SK-N-SH (cell line): ENCODE measurements around the gene SLC35A5. TPM values are rescaled to one million over a fixed set of nuclear protein-coding genes. Genes with fewer than 3 reads are reported as not detected.

Source experiments
- CTCF ChIA-PET: fragments of 300-600, 350-600 bp; formaldehyde crosslinking; extraction: SDS; loops from one replicate; lab custom pipeline; 2021; lab: Yijun Ruan, JAX
- POLR2A ChIA-PET: fragments of 350-600 bp; sonication (Branson Sonifier 250); formaldehyde crosslinking; extraction: SDS; loops from one replicate; lab custom pipeline; 2020; ENCODE audit warnings: antibody characterized with exemption, inconsistent platforms; lab: Yijun Ruan, JAX
- DNase-seq: peaks from one replicate; pipeline ENCODE4 v3.0.0; 2012
- H2AFZ ChIP-seq: fragments of 200-600 bp; sonication (generic); 2 replicates; pipeline ENCODE4 v1.8.1; 2016; ENCODE audit warnings: antibody characterized with exemption, mild to moderate bottlenecking, low read depth
- H3F3A ChIP-seq: fragments of 200-600 bp; sonication (generic); replicated peaks from 2 replicates; pipeline ENCODE3; 2016; ENCODE audit warnings: antibody characterized with exemption, mild to moderate bottlenecking; ENCODE audit not compliant: insufficient read depth
- H3K27ac ChIP-seq, 2 experiments: fragments of 200-500 bp in 1 of 2; fragments of 200-600 bp in 1 of 2; sonication (Bioruptor generic) in 1 of 2; sonication (generic), shearing (Covaris generic) in 1 of 2; 2 replicates each; pipeline versions ENCODE4 v1.5.1 to v1.6.1; 2014 to 2016; ENCODE audit warnings: low read depth in 2 of 2, inconsistent platforms in 1 of 2, low read length in 1 of 2, mild to moderate bottlenecking in 1 of 2, mixed read lengths in 1 of 2
- H3K27me3 ChIP-seq: fragments of 200-600 bp; sonication (generic), shearing (Covaris generic); 2 replicates; pipeline ENCODE4 v1.6.1; 2016; ENCODE audit warnings: mixed run types; ENCODE audit not compliant: insufficient read depth
- H3K36me3 ChIP-seq, 2 experiments: fragments of 200-500 bp in 1 of 2; fragments of 200-600 bp in 1 of 2; sonication (Bioruptor generic) in 1 of 2; sonication (generic) in 1 of 2; replicated peaks in 1 of 2; 2 replicates each; pipeline versions ENCODE3 to v1.5.1; 2014 to 2016; ENCODE audit warnings: low read length in 1 of 2, mild to moderate bottlenecking in 1 of 2; ENCODE audit not compliant: insufficient read depth in 2 of 2, control insufficient read depth in 1 of 2
- H3K4me1 ChIP-seq, 2 experiments: fragments of 200-500 bp in 1 of 2; fragments of 200-600 bp in 1 of 2; sonication (Bioruptor generic) in 1 of 2; sonication (generic), shearing (Covaris generic) in 1 of 2; 2 replicates each; pipeline versions ENCODE4 v1.5.1 to v1.6.1; 2014 to 2016; ENCODE audit warnings: low read depth in 1 of 2, low read length in 1 of 2, mixed run types in 1 of 2; ENCODE audit not compliant: insufficient read depth in 2 of 2, control insufficient read depth in 1 of 2
- H3K4me2 ChIP-seq: fragments of 200-600 bp; sonication (generic), shearing (Covaris generic); 2 replicates; pipeline ENCODE4 v1.6.1; 2017; ENCODE audit warnings: mixed run types
- H3K4me3 ChIP-seq, 2 experiments: fragments of 200-500 bp in 1 of 2; fragments of 200-600 bp in 1 of 2; sonication (Bioruptor generic) in 1 of 2; sonication (generic), shearing (Covaris generic) in 1 of 2; 2 replicates each; pipeline versions ENCODE4 v1.5.1 to v1.8.1; 2014 to 2016; ENCODE audit warnings: low read depth in 2 of 2, inconsistent platforms in 1 of 2, low read length in 1 of 2, mild to moderate bottlenecking in 1 of 2, mixed read lengths in 1 of 2, moderate library complexity in 1 of 2
- H3K79me2 ChIP-seq: fragments of 200-600 bp; sonication (generic); 2 replicates; pipeline ENCODE4 v1.8.1; 2017; ENCODE audit warnings: mild to moderate bottlenecking; ENCODE audit not compliant: insufficient read depth
- H3K9ac ChIP-seq: fragments of 200-600 bp; sonication (generic); 2 replicates; pipeline ENCODE4 v1.6.1; 2017; ENCODE audit warnings: mixed run types
- H3K9me2 ChIP-seq: fragments of 200-600 bp; sonication (generic); 2 replicates; pipeline ENCODE4 v1.6.1; 2017; ENCODE audit warnings: mixed run types
- H3K9me3 ChIP-seq: fragments of 200-600 bp; sonication (generic); 2 replicates; pipeline ENCODE4 v1.6.1; 2017; ENCODE audit warnings: mixed run types, mild to moderate bottlenecking, moderate library complexity
- H4K20me1 ChIP-seq: fragments of 200-600 bp; sonication (generic); 2 replicates; pipeline ENCODE4 v1.6.1; 2017; ENCODE audit warnings: mild to moderate bottlenecking, mixed run types; ENCODE audit not compliant: insufficient read depth
- CHD2 ChIP-seq: fragments of 150-350 bp; IDR thresholded peaks from 2 replicates; pipeline ENCODE4 v1.6.1; 2018; ENCODE audit warnings: low read length; ENCODE audit not compliant: partially characterized antibody
- ELF1 ChIP-seq: IDR thresholded peaks from 2 replicates; pipeline ENCODE4 v1.4.0; 2012
- GABPA ChIP-seq: IDR thresholded peaks from 2 replicates; pipeline ENCODE4 v1.4.0; 2012; ENCODE audit warnings: low read depth, mild to moderate bottlenecking
- IRF3 ChIP-seq: fragments of 150-350 bp; IDR thresholded peaks from 2 replicates; pipeline ENCODE4 v1.6.1; 2016; ENCODE audit warnings: mild to moderate bottlenecking, low read depth, low read length
- JUND ChIP-seq: IDR thresholded peaks from 2 replicates; pipeline ENCODE4 v1.4.0; 2012
- MXI1 ChIP-seq: IDR thresholded peaks from 2 replicates; pipeline ENCODE4 v1.6.1; 2012; ENCODE audit warnings: mild to moderate bottlenecking, low read depth, low read length, improper control_type of control experiment
- NFIC ChIP-seq: IDR thresholded peaks from 2 replicates; pipeline ENCODE4 v1.4.0; 2012; ENCODE audit warnings: borderline replicate concordance
- NRF1 ChIP-seq: IDR thresholded peaks from 2 replicates; pipeline ENCODE4 v1.6.1; 2012; ENCODE audit warnings: low read depth, mild to moderate bottlenecking, low read length
- POLR2AphosphoS5 ChIP-seq: IDR thresholded peaks from 2 replicates; pipeline ENCODE4 v1.6.1; 2012; ENCODE audit warnings: low read depth, low read length
- RCOR1 ChIP-seq: fragments of 150-350 bp; IDR thresholded peaks from 2 replicates; pipeline ENCODE4 v1.6.1; 2017; ENCODE audit warnings: antibody characterized with exemption, low read length
- RFX5 ChIP-seq: IDR thresholded peaks from 2 replicates; pipeline ENCODE4 v1.6.1; 2012; ENCODE audit warnings: mild to moderate bottlenecking, improper control_type of control experiment, low read length
- RXRA ChIP-seq: IDR thresholded peaks from 2 replicates; pipeline ENCODE4 v1.4.0; 2012; ENCODE audit warnings: low read depth, mild to moderate bottlenecking, borderline replicate concordance
- SIN3A ChIP-seq: IDR thresholded peaks from 2 replicates; pipeline ENCODE4 v1.6.1; 2012; ENCODE audit warnings: low read depth, mild to moderate bottlenecking, low read length, moderate library complexity, borderline replicate concordance
- SMC3 ChIP-seq: IDR thresholded peaks from 2 replicates; pipeline ENCODE4 v1.6.1; 2012; ENCODE audit warnings: low read depth, low read length, improper control_type of control experiment
- TAF1 ChIP-seq: IDR thresholded peaks from 2 replicates; pipeline ENCODE4 v1.6.1; 2012; ENCODE audit warnings: low read depth, mild to moderate bottlenecking, low read length, moderate library complexity, borderline replicate concordance
- TEAD4 ChIP-seq: IDR thresholded peaks from 2 replicates; pipeline ENCODE4 v1.4.0; 2012; ENCODE audit warnings: mild to moderate bottlenecking, borderline replicate concordance; ENCODE audit not compliant: insufficient read depth
- USF1 ChIP-seq: IDR thresholded peaks from 2 replicates; pipeline ENCODE4 v1.4.0; 2012; ENCODE audit warnings: low read depth, borderline replicate concordance
- USF2 ChIP-seq: fragments of 150-350 bp; IDR thresholded peaks from 2 replicates; pipeline ENCODE4 v1.6.1; 2017; ENCODE audit warnings: antibody characterized with exemption, low read length, low read depth, borderline replicate concordance
- YY1 ChIP-seq: IDR thresholded peaks from 2 replicates; pipeline ENCODE4 v1.4.0; 2012; ENCODE audit warnings: low read depth, mild to moderate bottlenecking
- ZBTB33 ChIP-seq: IDR thresholded peaks from 2 replicates; pipeline ENCODE4 v1.4.0; 2012; ENCODE audit warnings: low read depth, borderline replicate concordance
- WGBS: methylation state at CpG from one replicate; pipeline ENCODE4 v1.1.6; 2017; ENCODE audit warnings: low lambda C conversion rate; 5-methylcytosine and 5-hydroxymethylcytosine counted together
- polyA plus RNA-seq, 3 experiments: library from polyadenylated mRNA; depleted of rRNA; stranded (reverse); fragments of >200 nt; gene quantifications; 2 replicates each; pipeline ENCODE4 v1.2.3, GENCODE V29; 2012

The SLC35A5 gene
- polyA plus RNA-seq, 1 of the 3 experiments (the other 2 are of a cell fraction) = 16.0 TPM

GRCh38 chr3:112579232-112579631, 17.4 kb downstream of the SLC35A5 start:
- no peak overlapping the region for H2AFZ ChIP-seq
- no peak for TF ChIP-seq NFIC
- no peaks in the 10 kb centered on the region for H3K79me2 ChIP-seq
- H3K4me3 ChIP-seq = no peak overlapping the region
- no peaks in the 10 kb centered on the region for H4K20me1 ChIP-seq
- H3K9me2 ChIP-seq = no peaks in the 10 kb centered on the region
- DNase-seq = no peak
- ChIA-PET POLR2A (no interaction called here), CTCF (interaction anchor here (1.5 to 2.7 kb wide), 4 partner anchors 10 to 400 kb away, joined by 6 to 8 read pairs (median 6); no protein-coding TSS in a partner anchor)
- H3K4me2 ChIP-seq = no peak overlapping the region
- no peak overlapping the region for H3K27ac ChIP-seq
- H3K4me1 ChIP-seq = no peaks in the 10 kb centered on the region
- 95% methylated on average over 3 of the region's 3 CpGs for WGBS
- no peaks in the 10 kb centered on the region for H3K9me3 ChIP-seq
- peaks cover 8% of the 10 kb centered on the region for H3F3A ChIP-seq
- no peak overlapping the region for H3K9ac ChIP-seq
- no peaks in the 10 kb centered on the region for H3K27me3 ChIP-seq
- peaks cover 58 to 60% of the 10 kb centered on the region in 2 experiments for H3K36me3 ChIP-seq

GRCh38 chr3:112579697-112580096, 17.9 kb downstream of the SLC35A5 start:
- H3K4me2 ChIP-seq = no peak overlapping the region
- H3K4me1 ChIP-seq = no peaks in the 10 kb centered on the region
- H3K27me3 ChIP-seq = no peaks in the 10 kb centered on the region
- no peaks in the 10 kb centered on the region for H3K9me2 ChIP-seq
- no peak for TF ChIP-seq SMC3
- no peak for TF ChIP-seq POLR2AphosphoS5
- no peak for TF ChIP-seq USF2
- no peak for TF ChIP-seq TAF1
- no peak for TF ChIP-seq RFX5
- no peak for TF ChIP-seq MXI1
- TF ChIP-seq JUND = no peak
- TF ChIP-seq ZBTB33 = no peak
- no peak for TF ChIP-seq GABPA
- TF ChIP-seq RXRA = no peak
- TF ChIP-seq TEAD4 = no peak
- TF ChIP-seq YY1 = no peak
- TF ChIP-seq ELF1 = no peak
- no peak for TF ChIP-seq SIN3A
- no peak for TF ChIP-seq IRF3
- TF ChIP-seq NRF1 = no peak
- TF ChIP-seq RCOR1 = no peak
- TF ChIP-seq CHD2 = no peak
- no peak for TF ChIP-seq USF1
- TF ChIP-seq, all 33 proteins: peak for 0
- WGBS = 95% methylated on average over 3 of the region's 3 CpGs
- Histone ChIP-seq H3K9me3 (no peaks in the 10 kb centered on the region), H3K36me3 (peaks cover 58 to 63% of the 10 kb centered on the region in 2 experiments), H3K9ac (no peak overlapping the region), H3K79me2 (no peaks in the 10 kb centered on the region), H2AFZ (no peak overlapping the region), H3K4me3 (no peak overlapping the region), H3K27ac (no peak overlapping the region), H3F3A (peaks cover 8% of the 10 kb centered on the region), H4K20me1 (no peaks in the 10 kb centered on the region)
- ChIA-PET POLR2A (no interaction called here), CTCF (interaction anchor here (2.0 to 2.1 kb wide), 2 partner anchors 56 to 63 kb away, joined by 6 read pairs; no protein-coding TSS in a partner anchor)
- no peak for DNase-seq
